Measurements from ENCODE around the gene OTUD5.

- TF ChIP-seq CTCF (conservative IDR thresholded peaks at IDR 0.05 in 1 of 2, IDR thresholded peaks at IDR 0.05 in 1 of 2; ENCODE audit: low read depth in 1 of 2, low read length in 2 of 2) (no peak), EZH2 (IDR thresholded peaks at IDR 0.05; ENCODE audit: low read length, missing control alignments) (no peak)
These were observed 18.1 kb upstream of the OTUD5 start for GRCh38 chrX:48975541-48975940.
